Measurements from ENCODE around the gene MCCC2.

DNA sequence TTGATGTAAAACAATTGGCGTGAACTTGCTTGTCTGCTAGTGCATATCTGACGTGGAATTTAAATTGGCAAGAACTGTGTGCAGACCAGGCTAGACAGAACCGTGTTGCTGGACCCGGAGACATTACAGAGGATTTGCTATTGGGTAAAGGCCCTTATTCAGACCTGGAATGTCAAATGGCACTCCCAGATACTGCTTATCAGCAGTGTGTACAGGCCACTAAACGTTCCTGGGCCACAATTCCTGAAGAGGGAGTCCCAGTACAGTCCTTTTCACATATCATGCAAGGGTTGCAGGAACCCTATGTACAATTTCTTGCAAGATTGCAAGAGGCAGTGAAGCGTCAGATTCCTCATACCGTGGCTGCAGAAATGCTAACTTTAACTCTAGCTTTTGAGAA lies 13.5 kb upstream of the MCCC2 start:
- TF ChIP-seq, protein P1, sequence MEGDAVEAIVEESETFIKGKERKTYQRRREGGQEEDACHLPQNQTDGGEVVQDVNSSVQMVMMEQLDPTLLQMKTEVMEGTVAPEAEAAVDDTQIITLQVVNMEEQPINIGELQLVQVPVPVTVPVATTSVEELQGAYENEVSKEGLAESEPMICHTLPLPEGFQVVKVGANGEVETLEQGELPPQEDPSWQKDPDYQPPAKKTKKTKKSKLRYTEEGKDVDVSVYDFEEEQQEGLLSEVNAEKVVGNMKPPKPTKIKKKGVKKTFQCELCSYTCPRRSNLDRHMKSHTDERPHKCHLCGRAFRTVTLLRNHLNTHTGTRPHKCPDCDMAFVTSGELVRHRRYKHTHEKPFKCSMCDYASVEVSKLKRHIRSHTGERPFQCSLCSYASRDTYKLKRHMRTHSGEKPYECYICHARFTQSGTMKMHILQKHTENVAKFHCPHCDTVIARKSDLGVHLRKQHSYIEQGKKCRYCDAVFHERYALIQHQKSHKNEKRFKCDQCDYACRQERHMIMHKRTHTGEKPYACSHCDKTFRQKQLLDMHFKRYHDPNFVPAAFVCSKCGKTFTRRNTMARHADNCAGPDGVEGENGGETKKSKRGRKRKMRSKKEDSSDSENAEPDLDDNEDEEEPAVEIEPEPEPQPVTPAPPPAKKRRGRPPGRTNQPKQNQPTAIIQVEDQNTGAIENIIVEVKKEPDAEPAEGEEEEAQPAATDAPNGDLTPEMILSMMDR (IDR thresholded peaks at IDR 0.05), result no peak
- TF ChIP-seq EZH2 (IDR thresholded peaks at IDR 0.05; ENCODE audit: borderline replicate concordance, insufficient read depth, low read depth, low read length, poor library complexity, severe bottlenecking), result no peak

All from B cell (primary cell).